NCI-H748 (cell line): Measurements from ENCODE around the gene MNT.

Experiments
- DNase-seq: peaks from one replicate; lab custom pipeline; 2025; ENCODE audit not compliant: unreplicated experiment; lab: John Stamatoyannopoulos, UW

MNT gene

DNA sequence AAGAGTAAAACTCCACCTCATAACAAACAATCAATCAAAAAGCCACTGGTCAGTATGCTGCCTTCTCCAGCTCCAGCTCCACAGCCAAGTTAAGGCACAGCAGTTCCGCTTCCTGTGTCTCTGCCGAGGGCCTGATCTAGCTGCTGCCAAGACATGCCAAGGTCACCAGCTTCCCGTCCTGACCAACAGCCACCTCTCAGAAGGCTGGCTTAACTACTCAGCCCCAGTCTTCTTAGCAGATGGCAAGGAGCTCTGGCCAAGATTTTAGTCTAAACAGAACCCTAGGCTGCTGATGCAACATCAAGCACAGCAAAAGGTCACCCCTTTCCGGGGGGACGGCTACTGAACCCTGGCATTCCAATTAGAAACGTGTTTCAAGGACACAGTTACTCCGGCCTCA, 17.7 kb upstream of the MNT start:
- DNase-seq, result no peak

- peak; percentile 82 for DNase-seq
These were observed 15.3 kb upstream of the MNT start for GRCh38 chr17:2416010-2416734.

GRCh38 chr17:2415081-2415480, 14.2 kb upstream of the MNT start:
- no peak for DNase-seq

- no peak for DNase-seq
These were observed 13.7 kb upstream of the MNT start for GRCh38 chr17:2414446-2415064.

DNA sequence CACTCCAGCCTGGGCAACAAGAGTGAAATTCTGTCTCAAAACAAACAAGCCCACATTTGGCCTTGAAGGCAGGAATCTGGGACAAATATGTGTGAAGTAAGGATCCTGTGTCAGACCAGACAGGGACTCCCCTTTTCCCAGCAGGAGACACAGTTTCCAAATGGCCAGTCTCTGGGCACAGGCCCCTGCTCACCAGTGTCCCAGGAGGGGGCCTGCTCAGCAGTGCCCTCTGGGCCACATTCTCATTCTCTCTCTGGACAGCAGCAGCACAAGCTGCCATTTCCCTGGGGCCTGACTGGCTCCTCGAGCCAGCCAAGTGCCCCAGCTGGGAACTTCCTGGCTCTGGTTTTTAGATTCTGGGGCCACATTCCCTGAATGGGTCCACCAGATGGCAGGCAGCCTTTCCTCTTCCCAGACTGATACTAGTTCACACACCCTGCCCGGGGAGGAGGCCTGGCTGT, 11.7 kb upstream of the MNT start:
- no peak for DNase-seq

DNA sequence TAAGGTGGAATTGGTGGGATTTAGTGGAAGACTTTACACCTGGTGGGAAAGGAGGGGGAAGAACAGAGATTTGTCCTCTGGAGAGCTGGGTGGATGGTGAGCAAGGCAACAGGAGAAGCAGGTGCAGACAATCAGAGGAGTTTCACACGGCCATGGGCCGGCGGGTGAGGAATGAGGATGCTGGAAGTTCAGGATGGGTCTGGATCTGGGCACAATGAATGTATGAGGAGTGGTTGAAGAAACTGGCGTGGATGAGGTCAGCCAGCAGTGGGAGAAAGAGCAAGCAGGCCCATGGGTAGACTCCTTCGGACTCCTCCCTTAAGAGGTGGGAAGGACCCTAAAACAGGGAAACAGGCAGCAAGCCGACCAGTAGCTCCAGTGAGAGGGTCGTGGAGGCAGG, 10.1 kb upstream of the MNT start:
- no peak for DNase-seq

- no peak for DNase-seq
These were observed 6.3 kb upstream of the MNT start for GRCh38 chr17:2406903-2407790.

DNA sequence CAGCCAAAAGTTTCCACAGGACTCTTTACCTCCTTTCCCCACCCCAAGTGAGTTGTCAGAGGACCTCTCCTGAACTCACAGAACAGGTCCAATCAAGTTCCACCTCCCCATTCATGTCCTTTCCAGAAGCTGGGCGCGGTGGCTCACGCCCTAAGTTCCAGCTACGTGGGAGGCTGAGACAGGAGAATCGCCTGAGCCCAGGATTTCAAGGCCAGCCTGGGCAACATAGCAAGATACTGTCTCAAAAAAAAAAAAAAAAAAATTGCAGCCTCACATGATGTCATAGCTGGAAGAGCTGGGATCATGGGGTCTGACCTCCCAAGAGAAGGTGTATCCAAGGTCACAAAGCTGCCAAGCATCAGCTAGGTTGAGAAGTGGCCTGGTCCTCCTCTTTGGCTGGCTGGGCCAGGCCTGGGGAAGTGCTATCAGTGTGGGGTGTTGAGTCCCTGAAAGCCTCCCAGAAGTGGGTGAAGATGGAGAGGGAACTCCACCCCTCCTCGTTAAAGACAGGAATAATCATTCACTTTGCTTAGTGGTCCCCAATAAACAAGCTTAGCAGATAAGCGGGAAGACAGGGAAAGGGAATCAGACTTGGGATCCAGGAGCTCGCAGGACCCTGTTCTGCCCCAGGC, 5.5 kb upstream of the MNT start:
- DNase-seq, result no peak

DNA sequence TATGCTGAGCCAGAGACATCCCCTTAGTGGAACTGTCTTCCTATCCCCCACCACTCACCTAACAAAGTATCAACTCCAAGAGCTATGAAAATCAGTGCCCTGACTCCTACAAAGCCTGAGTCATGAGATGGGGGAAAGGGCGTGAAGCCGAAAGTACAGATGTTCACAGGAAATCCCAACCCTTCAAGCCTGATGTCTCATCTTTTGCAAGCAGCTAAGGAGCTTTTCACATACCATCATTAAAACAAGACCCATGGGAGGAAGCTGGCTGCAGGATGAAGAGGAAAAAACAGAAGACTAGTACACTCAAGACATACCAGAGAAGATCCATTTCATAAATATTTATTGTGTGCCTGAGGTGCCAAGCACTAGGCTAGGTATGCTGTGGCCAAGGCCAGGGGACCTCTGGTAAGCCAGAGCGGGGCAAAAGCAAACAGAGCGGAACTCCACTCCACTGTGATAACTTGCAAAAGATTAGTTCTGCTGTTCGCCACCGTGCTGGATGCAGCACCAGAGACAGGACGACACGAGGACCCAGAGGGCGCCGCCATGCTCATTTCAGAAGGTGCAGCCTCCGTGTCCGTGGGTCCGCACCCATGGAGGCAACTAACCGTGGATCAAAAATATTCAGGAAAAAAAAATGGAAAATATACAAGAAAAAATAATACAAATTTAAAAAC, 4.5 kb upstream of the MNT start:
- no peak for DNase-seq

DNA sequence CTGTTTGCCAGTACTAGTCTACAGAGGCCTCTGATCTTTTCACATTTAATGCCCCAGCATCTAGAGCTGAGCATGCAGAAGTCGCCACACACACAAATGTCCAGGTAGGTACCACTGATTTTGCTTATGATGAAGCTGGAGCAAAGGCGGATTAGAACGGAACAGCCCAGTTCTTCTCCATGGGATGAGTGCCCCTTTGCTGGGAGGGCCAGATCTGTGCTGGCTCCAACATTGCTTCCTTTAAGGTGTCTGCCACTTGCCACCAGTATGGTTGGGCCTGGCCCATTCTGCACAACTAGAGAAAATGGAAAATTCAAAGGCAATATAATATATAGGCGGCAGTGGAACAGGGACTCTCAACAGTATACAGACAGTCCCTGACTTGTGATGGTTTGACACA, 2.2 kb upstream of the MNT start:
- DNase-seq, result no peak

DNA sequence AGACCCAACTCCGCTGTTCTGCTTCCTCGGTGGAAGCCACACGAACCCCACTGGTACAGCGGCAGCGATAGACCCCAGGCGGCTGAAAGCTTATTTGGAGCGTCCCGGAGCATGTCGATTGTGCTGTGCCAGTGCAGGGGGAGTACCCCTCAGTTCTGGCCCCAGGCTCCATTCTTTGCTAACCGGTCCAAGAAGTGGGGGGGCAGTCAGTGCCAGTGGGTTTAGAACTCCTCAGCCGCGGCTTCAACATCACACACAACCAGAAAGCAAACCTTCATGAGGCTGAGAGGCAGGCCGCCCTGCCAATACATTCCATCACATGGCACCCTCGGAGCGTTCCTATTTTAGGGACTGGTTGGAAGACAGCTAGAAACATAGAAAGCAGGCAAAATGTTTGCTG, 1.7 kb upstream of the MNT start:
- no peak for DNase-seq

DNA sequence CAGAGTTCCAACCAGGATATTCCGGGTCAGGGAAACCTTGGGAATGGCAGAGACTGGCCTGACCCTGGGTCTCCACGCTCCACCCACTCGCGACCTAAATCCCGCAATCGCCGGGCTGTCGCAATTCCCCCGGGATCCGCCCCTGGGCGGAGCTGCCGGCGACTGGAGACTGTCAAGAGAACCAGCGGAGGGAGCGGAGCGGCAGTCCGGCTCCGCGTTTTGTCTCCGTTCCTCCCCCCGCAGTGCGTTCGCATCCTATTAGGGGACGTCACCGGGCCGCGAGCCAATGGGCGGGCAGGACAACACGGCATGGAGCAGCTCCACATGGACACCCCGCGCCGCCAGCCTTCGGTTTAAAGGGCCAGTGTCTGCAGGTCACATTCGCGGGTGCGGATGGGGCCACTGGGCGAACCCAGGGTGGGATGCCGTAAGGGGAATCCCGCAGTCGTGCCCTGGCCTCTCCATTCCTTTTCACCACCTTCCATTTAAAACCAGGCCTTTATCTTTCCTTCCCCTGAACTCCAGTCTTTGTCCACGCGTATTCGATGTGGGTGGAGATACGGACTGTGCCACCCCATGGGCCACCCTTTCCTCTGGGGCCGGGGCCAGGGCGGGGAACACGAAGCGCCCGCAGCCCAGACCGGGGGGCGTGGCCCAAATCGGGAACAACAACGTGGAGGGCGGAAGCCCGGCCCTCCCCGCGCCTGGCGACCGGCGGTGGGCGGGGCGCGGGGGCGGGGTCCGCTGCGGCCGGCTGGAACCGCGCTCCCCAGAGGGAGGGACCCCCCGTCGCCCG, 764 bp upstream of the MNT start:
- DNase-seq, result peak; percentile 99

GRCh38 chr17:2400474-2400866, 390 bp downstream of the MNT start:
- DNase-seq, result peak; percentile 89

GRCh38 chr17:2399572-2400473, 1.0 kb downstream of the MNT start:
- DNase-seq, result peak; percentile 98

DNA sequence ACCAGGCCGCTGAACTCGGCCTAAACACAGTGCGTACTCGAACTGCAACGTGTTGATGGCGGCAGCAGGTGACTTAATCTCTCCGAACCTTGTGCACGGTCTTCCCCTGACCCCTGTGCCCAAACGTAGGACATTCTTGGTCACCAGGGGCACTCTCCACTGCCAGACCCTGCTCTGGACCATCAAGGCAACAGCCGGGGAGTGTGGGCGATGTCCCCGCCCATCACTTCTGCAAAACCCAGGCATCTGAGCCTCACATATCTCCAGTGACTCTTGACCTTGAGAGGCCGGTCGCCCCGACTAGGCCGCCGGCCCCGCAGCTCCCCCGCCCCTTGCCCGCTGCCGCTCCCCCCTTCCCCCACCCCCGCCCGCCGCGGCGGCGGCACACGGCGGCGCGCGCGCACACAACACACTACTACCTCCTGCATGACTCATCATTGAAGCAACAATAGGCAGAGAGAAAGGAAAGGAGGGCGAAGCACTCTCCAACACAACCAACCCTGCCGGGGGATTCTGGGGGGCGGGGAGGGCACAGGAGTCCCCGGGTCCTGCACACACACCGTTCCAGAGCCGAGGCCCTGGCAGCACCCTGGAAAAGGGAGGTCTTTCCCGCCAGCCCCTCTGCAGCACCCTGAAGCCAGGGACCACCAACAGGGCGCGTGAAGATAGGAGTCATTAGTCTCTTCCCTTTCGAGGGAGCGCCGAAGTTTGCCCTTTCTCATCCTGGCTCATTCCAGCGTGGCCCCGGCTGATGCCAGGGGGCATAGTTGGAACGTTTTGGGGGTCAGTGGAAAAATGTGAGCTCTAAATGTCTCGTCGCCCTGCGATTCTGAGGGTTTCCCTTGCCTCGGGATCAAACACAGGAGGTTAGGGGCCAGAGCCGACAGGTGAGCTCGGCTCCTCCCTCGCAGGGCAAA, 1.9 kb downstream of the MNT start:
- peak; percentile 88 for DNase-seq

DNA sequence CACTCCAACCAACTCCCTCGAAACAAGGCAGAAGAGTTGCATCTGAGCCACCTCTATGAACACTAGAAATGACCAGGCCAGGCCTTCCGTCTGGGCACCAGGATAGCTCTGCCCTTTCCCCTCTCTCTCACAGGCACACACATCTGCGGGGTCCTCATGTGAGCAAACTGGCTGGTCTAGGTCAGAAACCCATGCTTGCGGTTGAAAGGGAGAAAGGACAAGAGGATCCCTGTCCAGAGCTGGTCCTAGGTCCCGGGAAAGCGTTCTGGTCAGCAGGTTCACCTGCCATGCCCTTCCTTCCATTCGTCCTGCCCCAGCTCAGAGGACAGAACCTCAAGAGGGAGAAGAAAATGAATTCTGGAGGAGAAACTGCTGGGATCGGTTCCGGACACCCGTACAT, 2.7 kb downstream of the MNT start:
- DNase-seq, result no peak

DNA sequence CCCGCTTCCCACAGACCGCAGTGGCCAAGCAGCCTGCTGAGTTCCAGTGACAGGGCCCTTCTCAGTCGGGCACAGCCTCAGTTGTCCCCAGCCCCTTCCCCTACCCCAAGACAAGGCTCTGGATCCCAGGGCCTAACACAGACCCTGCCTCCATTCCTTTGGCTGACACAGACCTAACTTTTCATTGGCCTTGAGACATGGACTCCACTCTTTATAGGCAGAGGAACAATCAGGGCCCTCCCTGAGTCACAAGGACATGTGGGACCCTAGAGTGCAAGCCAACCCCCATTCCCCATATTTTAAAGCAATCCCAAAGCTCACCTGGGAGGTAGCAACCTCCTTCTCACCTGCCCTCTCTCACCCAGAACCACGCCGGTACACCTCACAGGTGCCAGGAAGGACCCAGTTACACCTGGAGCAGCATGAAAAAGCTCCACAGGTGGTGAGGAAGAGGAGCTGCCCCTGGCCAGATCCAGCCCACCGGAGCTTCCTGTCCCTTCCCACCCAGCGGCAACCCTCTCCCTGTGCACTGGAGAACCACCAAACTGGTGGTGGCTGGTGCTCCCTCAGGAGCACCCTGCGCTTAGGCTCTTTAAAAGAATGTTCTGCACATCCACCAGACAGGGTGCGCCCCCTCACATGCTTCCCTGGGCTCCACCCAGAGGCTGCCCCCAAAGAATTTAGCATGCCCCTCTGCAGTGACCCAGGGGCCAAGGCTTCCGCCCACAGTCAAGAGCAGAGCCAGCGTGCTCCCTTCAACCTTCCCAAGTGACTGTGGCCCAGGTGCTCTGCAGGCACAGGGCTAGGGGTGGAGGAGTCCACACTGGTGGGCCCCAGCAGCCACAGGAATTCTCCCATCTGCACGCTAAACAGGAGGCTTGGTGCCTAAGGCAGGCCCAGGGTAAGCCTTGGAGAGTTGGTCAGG, 3.4 kb downstream of the MNT start:
- no peak for DNase-seq
